ENCODE measurements around the gene CHST10.
"Not testable (repeated sequence)": the region's sequence is repeated elsewhere in the genome, so short reads cannot be mapped to it uniquely, and the experiment has no call there.

CHST10 gene, protein sequence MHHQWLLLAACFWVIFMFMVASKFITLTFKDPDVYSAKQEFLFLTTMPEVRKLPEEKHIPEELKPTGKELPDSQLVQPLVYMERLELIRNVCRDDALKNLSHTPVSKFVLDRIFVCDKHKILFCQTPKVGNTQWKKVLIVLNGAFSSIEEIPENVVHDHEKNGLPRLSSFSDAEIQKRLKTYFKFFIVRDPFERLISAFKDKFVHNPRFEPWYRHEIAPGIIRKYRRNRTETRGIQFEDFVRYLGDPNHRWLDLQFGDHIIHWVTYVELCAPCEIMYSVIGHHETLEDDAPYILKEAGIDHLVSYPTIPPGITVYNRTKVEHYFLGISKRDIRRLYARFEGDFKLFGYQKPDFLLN

DNA sequence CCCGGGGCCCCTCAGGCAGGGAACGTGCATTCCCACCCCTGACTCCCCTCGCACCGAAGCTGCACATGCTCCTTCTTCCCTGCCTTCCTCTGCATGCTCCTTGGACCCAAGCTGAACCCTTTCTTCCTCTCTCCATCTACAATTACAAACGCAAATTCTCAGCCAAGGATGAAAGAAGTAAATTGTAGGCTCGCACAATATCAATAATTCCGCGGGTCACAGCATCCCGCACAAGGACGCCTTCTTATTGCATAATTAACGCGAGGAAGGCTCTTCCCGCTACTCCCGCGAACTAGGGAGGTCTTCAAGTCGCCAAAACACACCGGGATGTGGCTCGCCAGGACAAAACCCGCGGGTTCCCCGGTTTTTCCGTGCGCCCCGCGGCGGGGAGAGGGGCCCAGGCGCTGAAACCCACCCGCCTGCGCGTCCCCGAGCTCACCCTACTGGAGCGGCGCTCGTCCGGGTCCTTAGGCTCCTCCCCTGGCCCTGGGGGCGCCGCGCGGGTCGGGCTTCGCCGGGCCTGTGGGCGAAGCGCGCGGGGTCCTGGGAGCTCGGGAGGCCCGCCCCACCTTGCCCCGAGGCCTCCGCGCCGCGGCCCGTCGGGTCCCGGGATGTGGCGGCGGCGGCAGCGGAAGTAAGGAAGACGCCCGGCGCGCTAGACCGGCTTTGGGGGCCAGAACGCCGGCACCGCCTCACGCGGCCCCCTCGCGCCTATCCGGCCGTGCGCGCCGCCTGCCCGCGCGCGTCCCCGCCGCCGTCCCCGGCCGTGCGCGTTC, at the start of gene CHST10:
CHST10 (minus strand) TSS at position 734 of the 776 bp plus-strand sequence. CDS start 10,993 bp downstream, outside the sequence.
- Histone ChIP-seq H3K4me2 (peak within 1 kb of the TSS; percentile 84 to 99 (median 93)), H3K4me1 (peaks cover 15 to 26% (median 18%) of the 10 kb centered on the region in 10 experiments), H3K9me3 (replicated peaks in 1 of 11) (no peaks in the 10 kb centered on the region), H3K9ac (peak within 1 kb of the TSS; percentile 84 to 95 (median 90)), H3K27ac (peak within 1 kb of the TSS; percentile 83 to 91 (median 88)), H3K36me3 (peaks cover 10 to 29% (median 27%) of the 10 kb centered on the region in 11 experiments), H4K20me1 (peaks cover 0 to 18% (median 0%) of the 10 kb centered on the region in 11 experiments; a peak in 4 of 22 replicates), H3K4me3 (peak within 1 kb of the TSS; percentile 75 to 93 (median 82)), H3K27me3 (no peaks in the 10 kb centered on the region)
- no peak; a peak in 1 of 22 replicates for TF ChIP-seq Cebpa-rat (IDR thresholded peaks at IDR 0.05)

DNA sequence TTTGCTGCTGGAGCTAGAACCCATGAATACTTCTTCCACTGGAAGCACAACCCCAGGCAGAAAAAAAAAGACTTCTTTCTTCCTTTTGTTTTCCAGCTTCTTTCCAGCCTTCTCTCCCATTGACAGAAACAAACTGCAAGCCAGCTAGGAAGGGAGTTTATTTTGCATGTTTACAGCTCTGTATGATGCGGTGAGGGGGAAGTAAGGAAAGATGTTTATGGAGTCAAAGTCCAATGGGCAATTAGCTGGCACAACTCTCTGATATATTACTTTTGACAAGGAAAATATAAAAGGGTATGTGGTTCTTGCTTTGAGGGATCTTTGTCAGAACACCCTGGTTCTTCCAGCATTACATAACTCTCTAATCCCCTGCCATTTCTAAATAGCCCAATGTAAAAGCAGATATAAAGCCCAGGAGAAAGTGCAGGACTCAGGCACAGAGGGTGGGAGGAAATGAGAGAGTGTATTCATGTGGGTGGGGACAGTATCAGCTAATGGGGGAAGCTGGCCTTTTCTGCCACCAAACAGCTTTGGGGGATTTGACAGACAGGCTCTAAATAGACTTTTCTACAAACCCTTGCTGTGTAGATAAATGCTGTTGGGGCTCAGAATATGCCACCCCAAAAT, 43.5 kb upstream of the CHST10 start:
- Histone ChIP-seq H3K9me3 (replicated peaks in 1 of 11) (peaks cover 78 to 89% (median 85%) of the 10 kb centered on the region in 11 experiments), H3K27ac (no peak overlapping the region), H3K27me3 (no peaks in the 10 kb centered on the region), H3K4me2 (no peak overlapping the region), H3K4me1 (0 out of 20 replicates have a peak, but pooled peaks cover 0 to 8% (median 0%) of the 10 kb centered on the region in 10 experiments), H3K9ac (no peak overlapping the region), H3K4me3 (no peak overlapping the region), H4K20me1 (no peaks in the 10 kb centered on the region), H3K36me3 (0 out of 22 replicates have a peak, but pooled peaks cover 0 to 4% (median 0%) of the 10 kb centered on the region in 11 experiments)
- TF ChIP-seq Cebpa-rat (IDR thresholded peaks at IDR 0.05): no peak

DNA sequence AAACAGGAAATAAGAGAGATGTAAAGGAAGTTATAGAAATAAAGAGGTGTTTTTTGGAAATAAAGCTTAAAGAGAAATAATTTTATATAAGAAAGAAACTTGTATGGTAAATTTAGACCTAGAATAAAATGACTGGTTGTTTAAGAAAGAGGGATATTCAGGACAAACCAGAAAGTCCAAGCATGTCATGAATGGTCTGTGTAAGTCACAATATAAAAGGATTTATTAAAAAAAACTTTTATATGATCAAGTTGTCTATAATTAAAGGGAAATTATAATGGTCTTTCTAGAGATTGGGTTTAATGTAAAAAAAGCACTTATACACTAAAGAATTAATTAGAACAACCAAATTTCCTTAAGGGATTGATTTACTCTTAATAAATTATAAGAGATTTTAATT, 38.9 kb upstream of the CHST10 start:
- not testable (repeated sequence) for H4K20me1 ChIP-seq, H3K27ac ChIP-seq, H3K4me2 ChIP-seq, H3K36me3 ChIP-seq, H3K4me1 ChIP-seq, H3K27me3 ChIP-seq, H3K4me3 ChIP-seq, H3K9ac ChIP-seq
- peaks cover 81 to 93% (median 87%) of the 10 kb centered on the region in 11 experiments for H3K9me3 ChIP-seq (replicated peaks in 1 of 11)

DNA sequence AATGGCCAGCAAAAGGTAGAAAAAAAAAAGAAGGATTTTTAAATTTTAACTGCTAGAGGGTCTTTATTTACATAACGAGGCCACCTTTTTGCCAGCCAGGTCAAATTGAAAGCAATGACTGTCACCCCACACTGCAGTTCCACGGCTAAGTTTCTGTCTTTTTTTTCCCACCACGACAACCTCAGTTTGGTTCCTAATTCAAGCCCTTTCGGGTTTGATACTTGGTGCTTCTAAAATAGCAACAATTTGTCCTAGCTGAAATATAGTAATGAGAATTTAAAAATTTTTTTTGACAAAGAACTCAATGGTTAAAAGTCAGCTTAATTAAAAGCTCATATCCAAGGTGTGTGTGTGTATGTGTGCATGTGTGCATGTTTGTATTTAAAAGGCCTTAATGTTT, 36.4 kb upstream of the CHST10 start:
- Histone ChIP-seq H3K4me2 (no peak overlapping the region), H3K9ac (no peak overlapping the region), H3K4me1 (no peaks in the 10 kb centered on the region), H3K27ac (no peak overlapping the region), H3K27me3 (no peaks in the 10 kb centered on the region), H3K9me3 (replicated peaks in 1 of 11) (peaks cover 56 to 68% (median 62%) of the 10 kb centered on the region in 11 experiments), H3K4me3 (no peak overlapping the region), H4K20me1 (no peaks in the 10 kb centered on the region), H3K36me3 (0 out of 22 replicates have a peak, but pooled peaks cover 0 to under 1% (median 0%) of the 10 kb centered on the region in 11 experiments)
- no peak for TF ChIP-seq Cebpa-rat (IDR thresholded peaks at IDR 0.05)

DNA sequence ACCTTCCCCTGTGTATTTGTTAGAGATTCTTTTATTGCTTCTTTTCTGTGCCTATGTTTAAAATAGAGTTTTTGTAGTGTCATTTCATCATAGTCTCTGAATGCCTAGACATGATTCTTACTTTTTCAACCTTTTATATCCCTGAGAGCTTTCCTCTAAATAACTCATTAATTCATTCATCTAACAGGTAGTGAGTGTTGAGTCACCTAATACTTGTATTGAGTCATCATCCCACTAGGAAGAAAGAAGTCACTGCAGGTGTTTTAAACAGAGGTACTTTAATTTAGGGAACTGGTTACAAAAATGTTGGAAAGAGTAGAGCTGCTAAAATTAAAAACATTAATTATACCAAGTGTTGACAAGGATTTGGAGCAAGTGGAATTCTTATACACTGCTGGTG, 34.3 kb upstream of the CHST10 start:
- Histone ChIP-seq H4K20me1 (no peaks in the 10 kb centered on the region), H3K4me3 (no peak overlapping the region), H3K27ac (no peak overlapping the region), H3K27me3 (no peaks in the 10 kb centered on the region), H3K4me2 (no peak overlapping the region), H3K9ac (no peak overlapping the region), H3K9me3 (replicated peaks in 1 of 11) (peaks cover 40 to 47% (median 43%) of the 10 kb centered on the region in 11 experiments), H3K36me3 (no peaks in the 10 kb centered on the region), H3K4me1 (no peaks in the 10 kb centered on the region)
- TF ChIP-seq Cebpa-rat (IDR thresholded peaks at IDR 0.05): no peak

DNA sequence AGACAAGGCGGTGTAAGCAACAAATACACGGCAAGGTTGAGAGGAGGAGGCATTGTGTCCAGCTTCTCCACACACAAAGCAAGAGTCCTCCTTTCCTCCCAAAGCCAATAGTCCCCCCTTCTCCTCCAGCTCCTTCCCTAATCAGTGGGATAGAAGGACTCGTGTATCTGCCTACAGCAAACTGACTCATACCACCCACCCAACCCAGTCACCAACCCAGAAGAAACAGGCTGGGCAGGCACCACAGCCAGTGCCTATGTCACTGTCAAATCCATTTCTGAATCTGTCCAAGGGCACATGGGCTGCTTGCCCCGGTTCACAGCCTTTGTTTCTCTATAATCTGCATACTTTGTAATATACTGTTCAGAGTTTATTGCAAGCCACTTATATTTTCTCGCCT, 33.6 kb upstream of the CHST10 start:
- Histone ChIP-seq H3K4me3 (no peak overlapping the region), H3K27me3 (no peaks in the 10 kb centered on the region), H3K9me3 (replicated peaks in 1 of 11) (peaks cover 35 to 46% (median 41%) of the 10 kb centered on the region in 11 experiments), H3K36me3 (no peaks in the 10 kb centered on the region), H3K4me2 (no peak overlapping the region), H3K9ac (no peak overlapping the region), H3K4me1 (no peaks in the 10 kb centered on the region), H3K27ac (no peak overlapping the region), H4K20me1 (no peaks in the 10 kb centered on the region)
- TF ChIP-seq Cebpa-rat (IDR thresholded peaks at IDR 0.05): no peak

DNA sequence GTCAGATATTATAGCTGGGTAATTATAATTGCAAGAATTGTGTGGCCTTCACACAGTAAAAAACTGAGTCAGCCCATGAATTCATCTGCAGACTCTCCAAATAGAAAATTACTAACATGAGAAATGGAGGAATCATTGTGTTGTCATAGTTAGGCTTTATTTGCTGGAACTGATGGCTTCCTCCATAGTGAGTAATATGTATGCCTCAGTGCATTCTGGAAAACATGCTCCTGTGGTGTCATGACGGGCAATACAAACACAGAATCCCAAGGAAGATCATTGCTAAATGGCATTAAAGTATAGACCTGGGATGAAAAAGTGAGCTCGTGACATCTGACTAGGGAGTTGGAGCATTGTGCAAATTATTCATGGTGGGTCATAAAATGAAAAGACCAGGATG, 29.2 kb upstream of the CHST10 start:
- Histone ChIP-seq H3K9ac (no peak overlapping the region), H3K36me3 (no peaks in the 10 kb centered on the region), H3K27ac (no peak overlapping the region), H3K4me1 (no peaks in the 10 kb centered on the region), H3K4me3 (no peak overlapping the region), H3K4me2 (no peak overlapping the region), H4K20me1 (no peaks in the 10 kb centered on the region), H3K27me3 (no peaks in the 10 kb centered on the region), H3K9me3 (replicated peaks in 1 of 11) (peaks cover 8 to 34% (median 22%) of the 10 kb centered on the region in 11 experiments; a peak in 21 of 22 replicates)
- TF ChIP-seq Cebpa-rat (IDR thresholded peaks at IDR 0.05): no peak

DNA sequence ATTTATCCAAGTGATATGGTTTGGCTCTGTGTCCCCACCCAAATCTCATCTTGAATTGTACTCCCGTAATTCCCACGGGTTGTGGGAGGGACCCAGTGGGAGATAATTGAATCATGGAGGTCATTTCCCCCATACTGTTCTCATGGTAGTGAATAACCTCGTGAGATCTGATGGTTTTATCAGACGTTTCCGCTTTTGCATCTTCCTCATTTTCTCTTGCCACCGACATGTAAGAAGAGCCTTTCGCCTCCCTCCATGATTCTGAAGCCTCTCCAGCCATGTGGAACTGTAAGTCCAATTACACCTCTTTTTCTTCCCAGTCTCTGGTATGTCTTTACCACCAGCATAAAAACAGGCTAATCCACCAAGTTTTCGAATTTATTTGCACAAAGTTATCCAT, 20.3 kb upstream of the CHST10 start:
- H3K27ac ChIP-seq: no peak overlapping the region
- no peak overlapping the region for H3K9ac ChIP-seq
- H3K36me3 ChIP-seq: no peaks in the 10 kb centered on the region
- H3K9me3 ChIP-seq (replicated peaks in 1 of 11): peaks cover 0 to 12% (median 6%) of the 10 kb centered on the region in 11 experiments; a peak in 5 of 22 replicates
- no peaks in the 10 kb centered on the region for H4K20me1 ChIP-seq
- H3K27me3 ChIP-seq: no peaks in the 10 kb centered on the region
- no peak overlapping the region for H3K4me3 ChIP-seq
- TF ChIP-seq Cebpa-rat (IDR thresholded peaks at IDR 0.05): no peak
- no peak overlapping the region for H3K4me2 ChIP-seq
- no peaks in the 10 kb centered on the region for H3K4me1 ChIP-seq

DNA sequence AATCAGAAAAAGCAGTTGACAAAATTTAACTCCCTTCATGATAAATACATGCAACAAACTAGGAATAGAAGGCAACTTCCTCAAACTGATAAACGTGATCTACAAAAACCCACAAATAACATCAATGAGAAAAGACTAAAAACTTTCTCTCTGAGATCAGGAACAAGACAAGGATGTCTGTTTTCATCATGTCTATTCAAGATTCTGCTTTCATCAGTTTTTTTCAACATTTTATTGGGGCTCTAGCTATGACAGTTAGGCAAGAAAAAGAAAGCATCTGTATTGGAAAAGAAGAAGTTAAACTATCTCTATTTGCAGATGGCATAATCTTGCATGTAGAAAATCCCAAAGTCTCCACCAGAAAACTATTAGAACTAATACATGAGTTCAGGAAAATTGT, 12.3 kb upstream of the CHST10 start:
- peaks cover 10 to 38% (median 25%) of the 10 kb centered on the region in 11 experiments; a peak in 21 of 22 replicates for H3K9me3 ChIP-seq (replicated peaks in 1 of 11)
- H3K27ac ChIP-seq: no peak overlapping the region
- no peak for TF ChIP-seq Cebpa-rat (IDR thresholded peaks at IDR 0.05)
- H3K27me3 ChIP-seq: no peaks in the 10 kb centered on the region
- peak overlapping the region in 2 of 11 experiments; percentile 16 to 41; a peak in 2 of 22 replicates for H3K4me2 ChIP-seq
- H3K36me3 ChIP-seq: no peaks in the 10 kb centered on the region
- no peak overlapping the region for H3K4me3 ChIP-seq
- no peaks in the 10 kb centered on the region for H4K20me1 ChIP-seq
- no peak overlapping the region for H3K9ac ChIP-seq
- peaks cover 0 to 41% (median 16%) of the 10 kb centered on the region in 10 experiments; a peak in 12 of 20 replicates for H3K4me1 ChIP-seq

Data from BLaER1 treated with 17β-estradiol and CSF1 and Interleukin-3, amounts not matched to agents 10 nM and 100 nM (cell line).